Measurements from ENCODE around the gene MAN1C1. TPM values are rescaled to one million over a fixed set of nuclear protein-coding genes. Genes with fewer than 3 reads are reported as not detected.

MAN1C1 gene
- total RNA-seq, 1 donor from 2014 or later, result 6.8 TPM

DNA sequence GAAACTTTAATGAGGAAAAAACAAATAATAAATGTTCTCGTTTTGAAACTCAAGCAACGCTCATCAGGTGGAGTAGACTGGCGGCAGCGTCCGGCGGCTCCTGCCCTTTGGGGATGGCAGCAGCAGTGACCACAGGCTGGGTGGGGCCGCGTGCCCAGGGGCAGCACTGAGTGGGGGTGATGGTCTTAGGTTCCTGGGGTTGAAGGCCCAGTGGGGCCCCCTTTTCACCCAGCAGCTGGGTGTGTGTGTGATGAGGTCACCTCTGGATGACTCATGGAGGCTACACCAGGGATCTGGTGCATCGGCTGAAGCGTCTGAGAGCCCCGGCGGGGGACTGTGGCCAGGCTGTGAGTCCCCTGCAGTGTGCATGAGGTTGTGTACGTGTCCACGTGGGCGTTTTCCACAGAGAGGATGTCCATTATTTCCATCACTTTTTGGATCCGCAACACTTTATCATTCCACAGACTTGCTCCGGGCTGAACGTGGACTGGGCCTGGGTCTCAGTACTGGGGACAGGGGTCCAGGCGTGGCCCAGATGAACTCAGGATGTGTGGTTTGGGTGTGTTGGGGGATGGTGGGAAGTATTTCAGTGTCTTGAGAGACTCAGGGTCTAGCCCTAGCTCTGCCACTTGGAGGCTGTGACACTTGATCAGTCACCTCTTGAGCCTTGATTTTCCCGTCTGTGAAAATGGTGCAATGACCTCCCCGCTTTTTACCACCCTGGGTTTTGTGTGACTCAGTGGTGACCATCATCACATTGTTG, 47.6 kb upstream of the MAN1C1 start:
- H3K36me3 Mint-ChIP-seq, result no peaks in the 10 kb centered on the region
- H2AFZ ChIP-seq (replicated peaks), result no peak overlapping the region
- H3K9me3 ChIP-seq (ENCODE audit: low read depth), result no peaks in the 10 kb centered on the region
- no peaks in the 10 kb centered on the region for H3K27me3 ChIP-seq
- no peaks in the 10 kb centered on the region for H4K20me1 ChIP-seq (ENCODE audit: low read depth)
- no peaks in the 10 kb centered on the region for H3K36me3 ChIP-seq
- peaks cover 11% of the 10 kb centered on the region for H3K27me3 Mint-ChIP-seq (ENCODE audit: insufficient read depth, low read depth)
- peaks cover 88% of the 10 kb centered on the region for H3K4me1 Mint-ChIP-seq
- H3F3A ChIP-seq (ENCODE audit: low read depth), result peaks cover 4% of the 10 kb centered on the region
- no peak overlapping the region for H3K27ac ChIP-seq
- peaks cover 42% of the 10 kb centered on the region for H3K4me1 ChIP-seq
- H3K4me3 Mint-ChIP-seq, result peak overlapping the region; percentile 61
- no peak for DNase-seq (ENCODE audit: low spot score)
- H3K79me2 ChIP-seq (ENCODE audit: low read depth), result no peaks in the 10 kb centered on the region
- no peaks in the 10 kb centered on the region for H3K9me3 Mint-ChIP-seq
- H3K9ac ChIP-seq, result no peak overlapping the region
- peak overlapping the region; percentile 74 for H3K27ac Mint-ChIP-seq
- H3K4me2 ChIP-seq, result no peak overlapping the region
- H3K4me3 ChIP-seq, result no peak overlapping the region
- TF ChIP-seq EZH2phosphoT487 (IDR thresholded peaks at IDR 0.05), result no peak
- TF ChIP-seq CTCF (IDR thresholded peaks at IDR 0.05), result no peak
- no peak for TF ChIP-seq EZH2 (IDR thresholded peaks at IDR 0.05)

DNA sequence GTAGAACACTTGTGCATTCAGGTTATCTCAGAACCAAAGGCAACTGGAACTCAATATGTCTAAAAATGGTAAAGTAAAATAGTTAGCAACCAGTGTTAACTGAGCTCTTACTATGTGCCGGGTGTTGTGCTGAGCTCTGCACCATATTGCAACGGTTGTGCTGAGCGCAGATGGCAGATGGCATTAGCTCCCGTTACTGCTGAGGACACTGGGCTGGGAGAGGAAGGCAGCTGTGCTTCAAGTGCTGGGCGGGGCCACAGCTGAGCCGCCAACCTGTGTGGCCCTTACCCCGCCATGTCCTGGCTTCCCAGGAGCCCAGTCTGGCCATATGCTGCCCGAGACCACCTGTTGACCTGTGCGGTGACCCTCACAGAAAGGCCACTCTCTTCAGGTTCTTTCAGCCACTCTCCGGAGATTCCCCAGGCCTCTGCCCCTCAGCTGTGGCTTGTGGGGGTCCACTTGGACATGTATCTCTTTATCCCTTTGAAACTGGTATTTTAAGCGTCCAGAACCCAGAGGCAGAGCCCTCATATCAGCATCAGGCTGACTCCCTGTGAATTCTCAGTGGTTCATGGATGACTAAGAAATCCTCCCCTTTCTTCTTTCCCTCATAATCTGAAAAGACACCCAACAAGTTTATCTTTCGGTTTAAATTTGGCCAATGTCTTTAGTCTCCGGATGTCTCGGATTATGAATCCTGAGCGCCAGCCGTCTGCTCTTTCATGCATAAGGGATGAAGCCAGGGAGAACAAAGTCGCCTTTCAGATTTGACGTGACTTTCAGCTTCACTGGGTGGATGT, 46.8 kb upstream of the MAN1C1 start:
- H3K27me3 ChIP-seq, result no peaks in the 10 kb centered on the region
- H2AFZ ChIP-seq (replicated peaks), result no peak overlapping the region
- no peak for DNase-seq (ENCODE audit: low spot score)
- H3K9ac ChIP-seq, result no peak overlapping the region
- H3K4me3 ChIP-seq, result no peak overlapping the region
- H3K4me1 Mint-ChIP-seq, result peaks cover 88% of the 10 kb centered on the region
- no peaks in the 10 kb centered on the region for H3K36me3 ChIP-seq
- no peaks in the 10 kb centered on the region for H4K20me1 ChIP-seq (ENCODE audit: low read depth)
- H3K27me3 Mint-ChIP-seq (ENCODE audit: insufficient read depth, low read depth), result peaks cover 9% of the 10 kb centered on the region
- peaks cover 42% of the 10 kb centered on the region for H3K4me1 ChIP-seq
- no peak overlapping the region for H3K4me2 ChIP-seq
- H3K9me3 ChIP-seq (ENCODE audit: low read depth), result no peaks in the 10 kb centered on the region
- TF ChIP-seq EZH2phosphoT487 (IDR thresholded peaks at IDR 0.05), result no peak
- TF ChIP-seq EZH2 (IDR thresholded peaks at IDR 0.05), result no peak
- no peaks in the 10 kb centered on the region for H3K36me3 Mint-ChIP-seq
- peak overlapping the region; percentile 58 for H3K27ac Mint-ChIP-seq
- H3F3A ChIP-seq (ENCODE audit: low read depth), result peaks cover 4% of the 10 kb centered on the region
- no peaks in the 10 kb centered on the region for H3K9me3 Mint-ChIP-seq
- no peak overlapping the region for H3K27ac ChIP-seq
- peak overlapping the region; percentile 61 for H3K4me3 Mint-ChIP-seq
- H3K79me2 ChIP-seq (ENCODE audit: low read depth), result no peaks in the 10 kb centered on the region

GRCh38 chr1:25570798-25571521, 45.6 kb upstream of the MAN1C1 start:
- Histone ChIP-seq H3K9ac (no peak overlapping the region), H3F3A (ENCODE audit: low read depth) (no peaks in the 10 kb centered on the region), H3K36me3 (no peaks in the 10 kb centered on the region), H4K20me1 (ENCODE audit: low read depth) (no peaks in the 10 kb centered on the region), H3K27ac (no peak overlapping the region), H3K4me1 (peaks cover 30% of the 10 kb centered on the region), H2AFZ (replicated peaks) (no peak overlapping the region), H3K9me3 (ENCODE audit: low read depth) (no peaks in the 10 kb centered on the region), H3K27me3 (no peaks in the 10 kb centered on the region), H3K4me2 (no peak overlapping the region), H3K79me2 (ENCODE audit: low read depth) (no peaks in the 10 kb centered on the region), H3K4me3 (no peak overlapping the region)
- DNase-seq (ENCODE audit: low spot score), result no peak
- Mint-ChIP-seq H3K4me3 (no peak overlapping the region), H3K27me3 (ENCODE audit: insufficient read depth, low read depth) (peaks cover 9% of the 10 kb centered on the region), H3K4me1 (peaks cover 76% of the 10 kb centered on the region), H3K27ac (no peak overlapping the region), H3K36me3 (no peaks in the 10 kb centered on the region), H3K9me3 (no peaks in the 10 kb centered on the region)
- TF ChIP-seq CTCF (IDR thresholded peaks at IDR 0.05), result no peak
- TF ChIP-seq EZH2 (IDR thresholded peaks at IDR 0.05), result no peak
- no peak for TF ChIP-seq EZH2phosphoT487 (IDR thresholded peaks at IDR 0.05)

Measured in neural progenitor cell (in vitro differentiated cells).